ENCODE measurements around the gene RAD9A. TPM values are rescaled to one million over a fixed set of nuclear protein-coding genes. Genes with fewer than 3 reads are reported as not detected.

Gene RAD9A
- total and polyA plus RNA-seq, 9 of the 15 experiments (the other 6 are each of a cell fraction or from before 2014, with no cell fraction given) = 1.4 to 41.2 (median 16.1) TPM

DNA sequence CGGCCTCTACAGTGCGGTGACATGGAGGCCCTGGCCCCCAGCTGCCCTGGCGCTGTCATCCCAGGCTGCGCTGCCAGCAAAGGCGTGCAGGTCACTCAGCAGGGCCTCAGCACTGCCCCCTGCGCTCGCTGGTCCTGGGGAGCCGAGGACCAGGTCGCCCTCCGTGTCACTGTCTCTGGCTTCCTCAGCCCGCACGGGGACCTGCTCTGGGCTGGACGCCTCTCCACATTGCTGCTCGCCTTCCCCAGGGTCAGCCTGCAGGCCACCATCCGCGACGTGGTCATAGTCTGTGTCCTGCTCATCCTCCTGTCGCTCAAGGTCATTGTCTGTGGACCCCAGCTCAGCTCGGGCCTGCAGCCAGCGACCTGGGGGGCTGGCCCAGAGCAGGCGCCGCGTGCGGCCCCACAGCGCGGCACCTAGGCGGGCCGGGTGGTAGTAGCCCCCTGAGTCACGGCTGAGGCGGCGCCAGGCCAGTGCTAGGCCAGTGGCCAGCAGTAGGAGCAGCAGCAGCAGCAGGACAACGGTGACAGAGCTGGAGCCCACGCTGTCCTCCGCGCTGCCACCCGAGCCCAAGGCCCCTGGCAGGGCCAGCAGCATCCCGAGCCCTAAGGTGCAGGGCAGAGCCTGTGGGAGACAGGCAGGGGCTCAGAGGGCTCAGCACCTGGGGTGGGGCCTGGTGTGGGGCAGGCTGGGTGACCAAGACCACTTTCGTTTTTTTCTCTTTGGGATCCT, 44.1 kb downstream of the RAD9A start (continued):
- TF ChIP-seq AFF1 (IDR thresholded peaks at IDR 0.05; ENCODE audit: low read depth in 1 of 2, partially characterized antibody in 2 of 2) = no peak
- no peak for TF ChIP-seq HNRNPL (IDR thresholded peaks at IDR 0.05; ENCODE audit: low read depth, low read length)
- no peak for TF ChIP-seq BACH1 (tag; IDR thresholded peaks at IDR 0.05)
- peak in 1 of 2 experiments; percentile 39; a peak in 1 of 4 replicates for TF ChIP-seq TEAD1 (CRISPR knock-in tag; IDR thresholded peaks at IDR 0.05)
- no peak for TF ChIP-seq GABPB1 (CRISPR knock-in tag; IDR thresholded peaks at IDR 0.05)
- TF ChIP-seq ZNF408 (CRISPR knock-in tag; IDR thresholded peaks at IDR 0.05; ENCODE audit: low read depth) = no peak
- peak; percentile 30; the same call in 1 of the 2 replicates for TF ChIP-seq ZNF282 (CRISPR knock-in tag; IDR thresholded peaks at IDR 0.05)
- no peak for TF ChIP-seq ZNF449 (CRISPR knock-in tag; IDR thresholded peaks at IDR 0.05)
- no peak for TF ChIP-seq EZH2 (IDR thresholded peaks at IDR 0.05; ENCODE audit: borderline replicate concordance, low read depth, low read length)
- TF ChIP-seq, protein P1, sequence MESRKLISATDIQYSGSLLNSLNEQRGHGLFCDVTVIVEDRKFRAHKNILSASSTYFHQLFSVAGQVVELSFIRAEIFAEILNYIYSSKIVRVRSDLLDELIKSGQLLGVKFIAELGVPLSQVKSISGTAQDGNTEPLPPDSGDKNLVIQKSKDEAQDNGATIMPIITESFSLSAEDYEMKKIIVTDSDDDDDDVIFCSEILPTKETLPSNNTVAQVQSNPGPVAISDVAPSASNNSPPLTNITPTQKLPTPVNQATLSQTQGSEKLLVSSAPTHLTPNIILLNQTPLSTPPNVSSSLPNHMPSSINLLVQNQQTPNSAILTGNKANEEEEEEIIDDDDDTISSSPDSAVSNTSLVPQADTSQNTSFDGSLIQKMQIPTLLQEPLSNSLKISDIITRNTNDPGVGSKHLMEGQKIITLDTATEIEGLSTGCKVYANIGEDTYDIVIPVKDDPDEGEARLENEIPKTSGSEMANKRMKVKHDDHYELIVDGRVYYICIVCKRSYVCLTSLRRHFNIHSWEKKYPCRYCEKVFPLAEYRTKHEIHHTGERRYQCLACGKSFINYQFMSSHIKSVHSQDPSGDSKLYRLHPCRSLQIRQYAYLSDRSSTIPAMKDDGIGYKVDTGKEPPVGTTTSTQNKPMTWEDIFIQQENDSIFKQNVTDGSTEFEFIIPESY (CRISPR knock-in tag; IDR thresholded peaks at IDR 0.05) = peak; percentile 78
- no peak for TF ChIP-seq DDX20 (tag; IDR thresholded peaks at IDR 0.05; ENCODE audit: low read depth)
